GM10248 (cell line): ENCODE results near the gene GNRHR.

Experiments used
- CTCF ChIA-PET: fragments of 300-600 bp; sonication (Branson Sonifier 250); formaldehyde crosslinking; extraction: SDS; loops from one replicate; lab custom pipeline; 2021; ENCODE audit warnings: antibody characterized with exemption; lab: Yijun Ruan, JAX
- POLR2A ChIA-PET: fragments of 350-650 bp; sonication (Branson Sonifier 250); formaldehyde crosslinking; extraction: SDS; loops from one replicate; lab custom pipeline; 2020; ENCODE audit warnings: antibody characterized with exemption; lab: Yijun Ruan, JAX
- DNase-seq: peaks from one replicate; pipeline ENCODE4 v3.0.0; 2012; ENCODE audit errors: extremely low spot score
- TF ChIP-seq, protein P1 (sequence below): IDR thresholded peaks from 2 replicates; pipeline ENCODE4 v1.5.1; 2012; ENCODE audit warnings: mild to moderate bottlenecking, low read depth; ENCODE audit errors: extremely low read depth, missing control alignments, control extremely low read depth

Gene GNRHR, protein sequence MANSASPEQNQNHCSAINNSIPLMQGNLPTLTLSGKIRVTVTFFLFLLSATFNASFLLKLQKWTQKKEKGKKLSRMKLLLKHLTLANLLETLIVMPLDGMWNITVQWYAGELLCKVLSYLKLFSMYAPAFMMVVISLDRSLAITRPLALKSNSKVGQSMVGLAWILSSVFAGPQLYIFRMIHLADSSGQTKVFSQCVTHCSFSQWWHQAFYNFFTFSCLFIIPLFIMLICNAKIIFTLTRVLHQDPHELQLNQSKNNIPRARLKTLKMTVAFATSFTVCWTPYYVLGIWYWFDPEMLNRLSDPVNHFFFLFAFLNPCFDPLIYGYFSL

GRCh38 chr4:67754288-67754687, at the start of gene GNRHR:
TSS of gene GNRHR (minus strand) at chr4:67754388. CDS start at chr4:67754335, 53 bp downstream.
- ChIA-PET POLR2A (no interaction called here), CTCF (interaction anchor here (1.2 to 1.7 kb wide), 3 partner anchors 10 to 361 kb away, joined by 3 to 7 read pairs (median 3); no protein-coding TSS in a partner anchor)
- no peak for DNase-seq
- TF ChIP-seq, protein P1, sequence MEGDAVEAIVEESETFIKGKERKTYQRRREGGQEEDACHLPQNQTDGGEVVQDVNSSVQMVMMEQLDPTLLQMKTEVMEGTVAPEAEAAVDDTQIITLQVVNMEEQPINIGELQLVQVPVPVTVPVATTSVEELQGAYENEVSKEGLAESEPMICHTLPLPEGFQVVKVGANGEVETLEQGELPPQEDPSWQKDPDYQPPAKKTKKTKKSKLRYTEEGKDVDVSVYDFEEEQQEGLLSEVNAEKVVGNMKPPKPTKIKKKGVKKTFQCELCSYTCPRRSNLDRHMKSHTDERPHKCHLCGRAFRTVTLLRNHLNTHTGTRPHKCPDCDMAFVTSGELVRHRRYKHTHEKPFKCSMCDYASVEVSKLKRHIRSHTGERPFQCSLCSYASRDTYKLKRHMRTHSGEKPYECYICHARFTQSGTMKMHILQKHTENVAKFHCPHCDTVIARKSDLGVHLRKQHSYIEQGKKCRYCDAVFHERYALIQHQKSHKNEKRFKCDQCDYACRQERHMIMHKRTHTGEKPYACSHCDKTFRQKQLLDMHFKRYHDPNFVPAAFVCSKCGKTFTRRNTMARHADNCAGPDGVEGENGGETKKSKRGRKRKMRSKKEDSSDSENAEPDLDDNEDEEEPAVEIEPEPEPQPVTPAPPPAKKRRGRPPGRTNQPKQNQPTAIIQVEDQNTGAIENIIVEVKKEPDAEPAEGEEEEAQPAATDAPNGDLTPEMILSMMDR: no peak

- CTCF ChIA-PET: no interaction called here
- no peak for DNase-seq
- POLR2A ChIA-PET: no interaction called here
- TF ChIP-seq, protein P1: no peak
Observed at GRCh38 chr4:67796810-67797209, 42.6 kb upstream of the GNRHR start.

DNA sequence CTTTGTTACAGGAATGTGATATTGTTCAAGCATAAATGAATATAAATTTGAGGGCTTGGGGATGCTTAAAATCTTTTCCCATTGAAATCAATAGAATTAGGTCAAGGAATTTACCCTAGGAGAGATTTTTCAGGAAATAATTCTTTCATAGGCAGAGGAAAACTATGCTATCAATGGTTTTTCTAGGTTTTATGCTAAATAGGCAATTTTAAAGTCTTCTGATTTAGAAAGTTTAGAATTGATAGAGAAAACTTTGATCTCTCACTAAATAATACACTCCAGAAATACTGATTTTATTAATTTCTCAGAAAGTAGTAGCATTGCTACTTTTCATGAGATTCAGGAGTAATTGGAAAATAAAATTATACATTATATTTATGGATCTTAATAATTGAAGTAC, 36.5 kb upstream of the GNRHR start:
- ChIA-PET CTCF (no interaction called here), POLR2A (no interaction called here)

DNA sequence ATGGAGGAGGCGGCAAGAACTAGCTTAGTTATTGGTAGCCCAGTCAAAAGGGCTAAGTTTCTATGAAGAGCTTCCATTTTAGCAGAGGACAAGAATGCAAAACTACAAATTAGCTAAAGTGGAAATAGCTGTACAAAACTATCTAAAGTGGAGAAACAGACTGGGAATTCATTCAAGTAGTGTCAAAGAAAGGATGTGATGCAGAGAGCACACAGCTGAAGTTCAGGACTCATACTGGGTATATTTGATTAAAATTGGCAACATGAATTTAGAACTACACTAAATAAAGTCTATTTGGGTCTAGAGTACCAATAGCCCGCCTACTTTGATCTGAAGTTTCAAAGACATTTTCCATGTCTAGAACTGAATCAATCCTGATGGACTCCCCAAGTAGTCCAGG, 33.1 kb upstream of the GNRHR start:
- DNase-seq: no peak
- TF ChIP-seq, protein P1: no peak
- POLR2A ChIA-PET: no interaction called here
- CTCF ChIA-PET: interaction anchor here (0.7 to 0.9 kb wide), 2 partner anchors 21 to 22 kb away, joined by 3 read pairs; no protein-coding TSS in a partner anchor

More for the DNA sequence above, 36.5 kb upstream of the GNRHR start:
- no peak for DNase-seq
- TF ChIP-seq, protein P1: no peak

DNA sequence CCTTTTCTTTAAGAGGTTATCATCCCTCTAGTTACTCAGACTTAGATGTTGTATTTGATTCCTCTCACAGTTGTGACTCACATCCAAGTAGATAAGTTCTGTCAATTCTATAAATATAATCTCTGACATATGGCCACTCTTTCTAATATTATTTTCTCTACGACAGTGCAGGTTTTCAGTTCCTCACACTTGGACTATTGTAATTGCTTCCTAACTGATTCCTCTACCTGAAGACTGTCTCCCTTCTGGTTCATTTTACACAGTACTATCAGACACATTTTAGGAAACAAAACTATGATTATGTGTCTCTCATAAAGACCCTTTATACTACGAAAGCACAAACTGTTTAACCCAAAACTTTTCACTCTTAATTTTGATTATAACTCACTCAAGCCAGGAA, 31.3 kb upstream of the GNRHR start:
- POLR2A ChIA-PET: no interaction called here
- TF ChIP-seq, protein P1: no peak
- DNase-seq: no peak
- CTCF ChIA-PET: no interaction called here

- CTCF ChIA-PET: interaction anchor here (0.9 to 1.6 kb wide), 2 partner anchors 9 to 34 kb away, joined by 3 read pairs; no protein-coding TSS in a partner anchor
- DNase-seq: no peak
- TF ChIP-seq, protein P1: no peak
- POLR2A ChIA-PET: no interaction called here
Observed at GRCh38 chr4:67779631-67780030, 25.4 kb upstream of the GNRHR start.
